Neural crest cell (in vitro differentiated cells): Measurements from ENCODE around the gene MS4A4A. TPM values are rescaled to one million over a fixed set of nuclear protein-coding genes. Genes with fewer than 3 reads are reported as not detected.

Source experiments
- DNase-seq: peaks from one replicate; pipeline ENCODE4 v3.0.0; 2021; ENCODE audit warnings: low read depth, mixed read lengths, low spot score
- H3K27ac Mint-ChIP-seq: one replicate; pipeline ENCODE4 v1.8.0; 2021; ENCODE audit warnings: mild to moderate bottlenecking, mixed read lengths; ENCODE audit not compliant: unreplicated experiment
- H3K27me3 Mint-ChIP-seq: 2 replicates; pipeline ENCODE4 v1.8.0; 2021; ENCODE audit warnings: low read depth, mild to moderate bottlenecking, mixed read lengths
- H3K36me3 Mint-ChIP-seq: 2 replicates; pipeline ENCODE4 v1.8.0; 2021; ENCODE audit warnings: low read depth, mild to moderate bottlenecking, mixed read lengths
- H3K4me1 Mint-ChIP-seq: 2 replicates; pipeline ENCODE4 v1.8.0; 2021; ENCODE audit warnings: mixed read lengths
- H3K4me3 Mint-ChIP-seq: one replicate; pipeline ENCODE4 v1.8.0; 2021; ENCODE audit warnings: mild to moderate bottlenecking, mixed read lengths
- H3K9me3 Mint-ChIP-seq: 2 replicates; pipeline ENCODE4 v1.8.0; 2021; ENCODE audit warnings: mixed read lengths
- long read RNA-seq: library from polyadenylated mRNA; unstranded; transcript quantifications from one replicate; pipeline ENCODE4 v2.0.0, GENCODE V29; 2020
- total RNA-seq: library from RNA; stranded (reverse); gene quantifications from 2 replicates; pipeline ENCODE4 v1.2.1, GENCODE V29; 2021
- TF ChIP-seq, protein P1 (sequence below): fragments of 200-600 bp; sonication (generic); conservative IDR thresholded peaks from 2 replicates; pipeline ENCODE4 v1.5.0; 2021; ENCODE audit warnings: antibody characterized with exemption, mild to moderate bottlenecking

Gene MS4A4A
- not detected in 2 replicates for total RNA-seq
- long read RNA-seq, result 0 reads

DNA sequence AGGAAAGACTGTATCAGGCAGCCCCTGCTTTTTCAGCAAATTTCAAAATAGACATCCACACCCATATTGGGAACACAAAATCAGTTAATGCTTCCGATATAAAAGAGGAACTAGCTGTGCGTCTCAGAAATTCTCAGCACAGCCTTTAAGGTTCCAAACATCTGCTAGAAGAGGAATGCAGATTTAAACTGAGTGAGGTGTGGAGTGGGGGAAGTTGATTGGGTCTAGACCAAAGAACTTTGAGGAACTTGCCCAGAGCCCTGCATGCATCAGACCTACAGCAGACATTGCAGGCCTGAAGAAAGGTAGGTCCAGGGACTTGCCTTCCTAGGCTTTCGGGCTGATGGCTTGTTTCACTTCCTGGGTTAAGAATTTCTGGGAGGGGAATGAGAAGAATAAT is at the start of gene MS4A4A:
Gene MS4A4A (plus strand): TSS at position 255 of the 400 bp plus-strand sequence. CDS start 10 bp downstream, at position 265.
- Mint-ChIP-seq H3K27me3 (no peaks in the 10 kb centered on the region), H3K27ac (no peak within 1 kb of the TSS), H3K4me3 (no peak within 1 kb of the TSS), H3K9me3 (peaks cover 9% of the 10 kb centered on the region), H3K36me3 (no peaks in the 10 kb centered on the region), H3K4me1 (peaks cover 23% of the 10 kb centered on the region)
- no peak for DNase-seq
- TF ChIP-seq, protein P1, sequence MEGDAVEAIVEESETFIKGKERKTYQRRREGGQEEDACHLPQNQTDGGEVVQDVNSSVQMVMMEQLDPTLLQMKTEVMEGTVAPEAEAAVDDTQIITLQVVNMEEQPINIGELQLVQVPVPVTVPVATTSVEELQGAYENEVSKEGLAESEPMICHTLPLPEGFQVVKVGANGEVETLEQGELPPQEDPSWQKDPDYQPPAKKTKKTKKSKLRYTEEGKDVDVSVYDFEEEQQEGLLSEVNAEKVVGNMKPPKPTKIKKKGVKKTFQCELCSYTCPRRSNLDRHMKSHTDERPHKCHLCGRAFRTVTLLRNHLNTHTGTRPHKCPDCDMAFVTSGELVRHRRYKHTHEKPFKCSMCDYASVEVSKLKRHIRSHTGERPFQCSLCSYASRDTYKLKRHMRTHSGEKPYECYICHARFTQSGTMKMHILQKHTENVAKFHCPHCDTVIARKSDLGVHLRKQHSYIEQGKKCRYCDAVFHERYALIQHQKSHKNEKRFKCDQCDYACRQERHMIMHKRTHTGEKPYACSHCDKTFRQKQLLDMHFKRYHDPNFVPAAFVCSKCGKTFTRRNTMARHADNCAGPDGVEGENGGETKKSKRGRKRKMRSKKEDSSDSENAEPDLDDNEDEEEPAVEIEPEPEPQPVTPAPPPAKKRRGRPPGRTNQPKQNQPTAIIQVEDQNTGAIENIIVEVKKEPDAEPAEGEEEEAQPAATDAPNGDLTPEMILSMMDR, result no peak

DNA sequence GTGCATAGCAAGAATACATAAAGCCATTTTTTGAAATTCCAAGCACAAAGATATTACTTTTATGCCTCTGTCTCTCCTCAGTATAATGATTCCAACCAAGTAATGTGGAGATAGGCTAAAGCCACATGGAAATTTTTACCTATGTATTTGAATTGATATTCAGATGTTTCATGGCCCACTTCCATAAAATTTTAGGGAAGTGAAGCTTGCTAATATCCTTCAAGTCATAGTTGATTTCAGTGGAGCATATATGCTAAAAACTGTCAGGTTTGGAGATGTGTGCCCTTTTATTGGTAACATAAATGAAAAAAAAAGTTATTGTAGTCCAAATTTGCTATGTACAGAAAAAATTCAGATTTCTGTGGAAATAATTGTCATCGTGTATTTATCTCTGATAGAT is 49.8 kb upstream of the MS4A4A start:
- Mint-ChIP-seq H3K9me3 (no peaks in the 10 kb centered on the region), H3K27me3 (peaks cover 2% of the 10 kb centered on the region), H3K4me1 (no peaks in the 10 kb centered on the region), H3K4me3 (no peak overlapping the region), H3K36me3 (no peaks in the 10 kb centered on the region), H3K27ac (no peak overlapping the region)
- DNase-seq, result no peak
- TF ChIP-seq, protein P1, result no peak

DNA sequence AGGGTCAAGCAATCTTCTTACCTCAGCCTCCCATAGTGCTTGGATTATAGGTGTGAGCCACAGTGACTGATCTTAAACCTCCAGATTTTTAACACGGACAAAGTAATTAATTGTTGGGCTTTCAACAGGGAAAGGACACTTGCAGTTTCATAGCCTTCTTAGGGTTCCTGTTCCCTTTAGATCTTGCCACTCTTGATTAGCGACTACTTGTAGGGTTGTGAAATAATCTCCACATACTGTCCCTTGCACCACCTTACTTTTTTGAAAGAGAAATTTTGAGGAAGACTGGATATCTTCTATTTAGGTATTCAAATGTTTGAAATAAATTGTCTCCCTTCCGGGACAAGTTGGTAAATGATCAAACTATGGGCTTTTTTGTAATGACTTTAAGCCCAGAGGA is 45.1 kb upstream of the MS4A4A start:
- Mint-ChIP-seq H3K27me3 (peaks cover 2% of the 10 kb centered on the region), H3K4me1 (no peaks in the 10 kb centered on the region), H3K9me3 (no peaks in the 10 kb centered on the region), H3K4me3 (no peak overlapping the region), H3K27ac (no peak overlapping the region), H3K36me3 (no peaks in the 10 kb centered on the region)
- TF ChIP-seq, protein P1, result no peak
- DNase-seq, result no peak

DNA sequence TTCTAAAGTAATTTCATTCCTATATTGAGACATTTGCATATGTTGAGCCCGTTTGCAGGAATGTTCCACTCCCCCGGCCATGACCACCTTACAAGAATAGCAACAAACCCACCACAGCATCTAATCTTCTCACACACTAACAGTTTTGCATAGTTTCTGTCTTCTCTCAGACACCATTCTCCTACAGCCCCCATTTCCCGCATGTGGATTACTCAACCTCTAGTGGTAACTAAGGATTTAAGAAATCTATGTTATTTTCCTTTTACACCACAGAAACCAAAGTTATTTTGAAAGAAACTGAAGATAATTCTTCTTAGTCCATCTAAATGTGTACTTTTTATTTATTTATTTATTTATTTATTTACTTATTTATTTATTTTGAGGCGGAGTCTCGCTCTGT is 39.8 kb upstream of the MS4A4A start:
- Mint-ChIP-seq H3K4me3 (no peak overlapping the region), H3K27me3 (peaks cover 9% of the 10 kb centered on the region), H3K36me3 (no peaks in the 10 kb centered on the region), H3K4me1 (no peaks in the 10 kb centered on the region), H3K9me3 (no peaks in the 10 kb centered on the region), H3K27ac (no peak overlapping the region)
- TF ChIP-seq, protein P1, result no peak
- no peak for DNase-seq

DNA sequence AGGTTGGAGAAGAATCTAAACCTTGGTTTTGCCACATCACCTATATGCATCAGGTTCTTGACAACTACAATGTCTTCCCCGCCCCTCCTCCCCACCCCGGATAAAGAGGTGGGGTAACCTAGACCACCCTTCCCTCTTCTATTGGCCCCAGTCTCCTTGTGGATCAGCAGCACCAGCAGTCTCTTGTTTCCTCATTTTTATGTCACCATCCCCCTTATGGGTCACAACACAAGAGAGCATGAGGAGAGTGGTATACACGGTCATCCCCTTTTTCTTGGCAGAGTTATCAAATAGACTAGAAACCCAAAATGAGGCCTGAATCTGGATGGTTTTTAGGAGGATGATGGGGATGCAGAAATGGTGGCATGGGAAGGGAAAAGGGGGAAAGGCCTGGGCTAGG is 38.7 kb upstream of the MS4A4A start:
- peaks cover 13% of the 10 kb centered on the region for H3K27me3 Mint-ChIP-seq
- TF ChIP-seq, protein P1, result no peak
- H3K27ac Mint-ChIP-seq, result no peak overlapping the region
- H3K4me3 Mint-ChIP-seq, result no peak overlapping the region
- no peak for DNase-seq
- H3K36me3 Mint-ChIP-seq, result no peaks in the 10 kb centered on the region
- H3K4me1 Mint-ChIP-seq, result no peaks in the 10 kb centered on the region
- H3K9me3 Mint-ChIP-seq, result no peaks in the 10 kb centered on the region

DNA sequence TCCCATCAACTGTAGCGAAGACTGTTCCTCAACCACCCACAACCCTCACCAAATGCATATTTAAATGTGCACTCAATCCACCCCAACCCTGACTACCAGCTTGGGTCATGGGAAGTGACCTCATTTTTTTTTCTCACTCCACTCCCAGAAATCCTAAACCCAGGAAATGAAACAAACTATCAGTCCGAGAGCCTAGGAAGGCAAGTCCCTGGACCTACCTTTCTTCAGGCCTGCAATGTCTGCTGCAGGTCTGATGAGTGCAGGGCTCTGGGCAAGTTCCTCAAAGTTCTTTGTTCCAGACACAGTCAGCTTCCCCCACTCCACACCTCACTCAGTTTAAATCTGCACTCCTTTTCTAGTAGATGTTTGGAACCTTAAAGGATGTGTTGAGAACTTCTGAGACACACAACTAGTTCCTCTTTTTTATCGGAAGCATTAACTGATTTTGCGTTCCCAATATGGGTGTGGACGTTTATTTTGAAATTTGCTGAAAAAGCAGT is 37.7 kb upstream of the MS4A4A start, which contains the start of gene MS4A4E:
Gene MS4A4E (minus strand): TSS at position 398 of the 500 bp plus-strand sequence. CDS start 13,082 bp downstream, outside the sequence.
- no peak within 1 kb of the TSS for H3K27ac Mint-ChIP-seq
- no peak within 1 kb of the TSS for H3K4me3 Mint-ChIP-seq
- peaks cover 19% of the 10 kb centered on the region for H3K27me3 Mint-ChIP-seq
- TF ChIP-seq, protein P1, result no peak
- no peaks in the 10 kb centered on the region for H3K9me3 Mint-ChIP-seq
- H3K36me3 Mint-ChIP-seq, result no peaks in the 10 kb centered on the region
- DNase-seq, result no peak
- no peaks in the 10 kb centered on the region for H3K4me1 Mint-ChIP-seq
